AG10803 (cell line): Measurements from ENCODE around the gene FBLN2.

Experiments
- DNase-seq: peaks from one replicate; pipeline ENCODE4 v3.0.0; 2010; ENCODE audit warnings: low read depth
- H3K4me3 ChIP-seq: 2 replicates; pipeline ENCODE4 v1.5.1; 2011; ENCODE audit warnings: mild to moderate bottlenecking, low read length, control low read depth
- TF ChIP-seq, protein P1 (sequence below): conservative IDR thresholded peaks from 2 replicates; pipeline ENCODE4 v1.5.1; 2011; ENCODE audit warnings: mild to moderate bottlenecking, low read length, control low read depth, inconsistent platforms

The FBLN2 gene

DNA sequence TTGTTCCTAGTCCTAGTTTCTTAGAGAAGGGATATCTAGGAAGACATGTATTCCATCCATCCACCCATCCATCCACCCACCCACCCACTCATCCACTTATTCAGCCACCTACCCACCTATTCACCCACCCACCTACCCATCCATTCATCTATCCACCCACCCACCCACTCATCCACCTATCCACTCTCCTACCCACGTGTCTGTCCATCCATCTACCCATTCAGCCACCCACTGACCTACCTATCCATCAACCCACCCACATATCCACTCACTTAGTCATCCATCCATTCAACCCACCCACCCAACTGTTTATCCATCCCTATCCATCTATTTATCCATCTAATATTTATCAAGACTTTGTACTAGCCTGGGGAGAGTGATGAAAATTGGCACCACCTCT is 120.5 kb downstream of the FBLN2 start:
- no peak overlapping the region for H3K4me3 ChIP-seq
- TF ChIP-seq, protein P1, sequence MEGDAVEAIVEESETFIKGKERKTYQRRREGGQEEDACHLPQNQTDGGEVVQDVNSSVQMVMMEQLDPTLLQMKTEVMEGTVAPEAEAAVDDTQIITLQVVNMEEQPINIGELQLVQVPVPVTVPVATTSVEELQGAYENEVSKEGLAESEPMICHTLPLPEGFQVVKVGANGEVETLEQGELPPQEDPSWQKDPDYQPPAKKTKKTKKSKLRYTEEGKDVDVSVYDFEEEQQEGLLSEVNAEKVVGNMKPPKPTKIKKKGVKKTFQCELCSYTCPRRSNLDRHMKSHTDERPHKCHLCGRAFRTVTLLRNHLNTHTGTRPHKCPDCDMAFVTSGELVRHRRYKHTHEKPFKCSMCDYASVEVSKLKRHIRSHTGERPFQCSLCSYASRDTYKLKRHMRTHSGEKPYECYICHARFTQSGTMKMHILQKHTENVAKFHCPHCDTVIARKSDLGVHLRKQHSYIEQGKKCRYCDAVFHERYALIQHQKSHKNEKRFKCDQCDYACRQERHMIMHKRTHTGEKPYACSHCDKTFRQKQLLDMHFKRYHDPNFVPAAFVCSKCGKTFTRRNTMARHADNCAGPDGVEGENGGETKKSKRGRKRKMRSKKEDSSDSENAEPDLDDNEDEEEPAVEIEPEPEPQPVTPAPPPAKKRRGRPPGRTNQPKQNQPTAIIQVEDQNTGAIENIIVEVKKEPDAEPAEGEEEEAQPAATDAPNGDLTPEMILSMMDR: no peak
- no peak for DNase-seq

DNA sequence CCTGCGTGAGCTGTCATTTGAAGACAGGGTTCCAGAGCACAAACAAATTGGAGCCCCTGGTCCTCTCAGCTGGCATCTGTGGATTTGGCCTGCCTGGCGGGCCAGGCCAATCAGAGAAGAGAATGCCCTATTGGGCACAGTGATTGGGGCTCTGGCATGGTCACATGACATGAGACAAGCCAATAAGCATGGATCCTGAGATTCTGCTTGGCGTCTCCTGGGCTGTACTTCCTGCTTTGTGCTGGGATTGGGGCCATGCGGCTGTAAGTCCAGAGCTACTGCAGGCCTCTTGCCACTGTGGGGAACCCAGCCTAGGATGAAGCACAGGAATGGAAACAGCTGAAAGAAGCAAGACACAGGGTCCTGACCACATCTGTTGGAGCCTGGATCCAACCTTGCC is 121.4 kb downstream of the FBLN2 start:
- TF ChIP-seq, protein P1: no peak
- H3K4me3 ChIP-seq: no peak overlapping the region
- DNase-seq: no peak

DNA sequence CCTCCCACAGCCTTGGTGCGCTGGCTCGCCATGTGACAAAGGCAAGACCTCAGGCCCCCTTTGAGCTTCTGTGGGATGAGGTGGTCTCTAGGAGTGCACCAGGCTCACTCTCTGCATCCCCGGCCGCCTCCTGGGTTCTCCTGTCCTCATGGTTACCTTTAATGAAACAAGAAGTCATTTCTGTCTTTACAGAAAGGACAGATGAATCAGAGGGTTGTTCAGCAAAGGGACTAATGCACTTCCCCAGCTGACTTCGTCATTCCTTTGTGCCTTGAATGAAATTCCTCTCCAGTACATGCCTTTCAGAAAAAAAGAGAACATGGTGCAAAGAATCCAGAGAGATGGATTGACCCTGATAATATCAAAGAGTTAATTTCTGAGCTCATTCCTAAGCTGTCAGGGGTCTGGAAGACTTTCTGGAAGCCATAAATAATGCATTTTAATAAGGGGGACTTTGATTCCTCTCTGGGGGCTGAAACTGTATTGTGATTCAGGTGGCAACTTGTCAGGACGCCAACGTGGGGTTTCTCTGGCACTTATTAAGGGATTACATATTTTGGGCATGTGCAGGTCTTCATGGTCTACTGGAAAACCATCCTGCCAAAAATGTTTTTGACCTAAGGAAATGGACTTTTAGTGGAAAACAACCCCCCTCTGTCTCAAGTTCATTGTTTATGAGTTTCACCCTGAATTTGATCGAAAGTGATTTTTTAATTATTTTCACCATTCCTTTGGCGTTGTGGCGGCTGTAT is 122.7 kb downstream of the FBLN2 start:
- TF ChIP-seq, protein P1: no peak
- DNase-seq: no peak
- no peak overlapping the region for H3K4me3 ChIP-seq

DNA sequence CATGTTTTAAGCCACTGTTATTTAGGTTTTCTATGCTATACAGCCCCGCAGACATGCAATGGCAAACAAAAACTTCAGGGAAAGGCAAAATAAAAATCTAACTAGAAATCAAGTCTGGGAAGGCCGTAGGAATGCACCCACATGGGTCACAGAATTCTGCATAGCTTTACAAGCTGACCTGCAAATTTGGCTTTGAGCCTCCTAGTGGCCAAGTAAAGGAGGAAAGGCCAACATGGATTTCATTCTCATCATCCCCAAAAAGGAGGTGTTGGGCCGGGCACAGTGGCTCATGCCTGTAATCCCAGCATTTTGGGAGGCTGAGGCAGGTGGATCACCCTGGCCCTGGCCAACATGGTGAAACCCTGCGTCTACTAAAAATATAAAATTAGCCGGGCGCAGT is 124.3 kb downstream of the FBLN2 start:
- no peak overlapping the region for H3K4me3 ChIP-seq
- DNase-seq: no peak
- TF ChIP-seq, protein P1: peak; percentile 42

DNA sequence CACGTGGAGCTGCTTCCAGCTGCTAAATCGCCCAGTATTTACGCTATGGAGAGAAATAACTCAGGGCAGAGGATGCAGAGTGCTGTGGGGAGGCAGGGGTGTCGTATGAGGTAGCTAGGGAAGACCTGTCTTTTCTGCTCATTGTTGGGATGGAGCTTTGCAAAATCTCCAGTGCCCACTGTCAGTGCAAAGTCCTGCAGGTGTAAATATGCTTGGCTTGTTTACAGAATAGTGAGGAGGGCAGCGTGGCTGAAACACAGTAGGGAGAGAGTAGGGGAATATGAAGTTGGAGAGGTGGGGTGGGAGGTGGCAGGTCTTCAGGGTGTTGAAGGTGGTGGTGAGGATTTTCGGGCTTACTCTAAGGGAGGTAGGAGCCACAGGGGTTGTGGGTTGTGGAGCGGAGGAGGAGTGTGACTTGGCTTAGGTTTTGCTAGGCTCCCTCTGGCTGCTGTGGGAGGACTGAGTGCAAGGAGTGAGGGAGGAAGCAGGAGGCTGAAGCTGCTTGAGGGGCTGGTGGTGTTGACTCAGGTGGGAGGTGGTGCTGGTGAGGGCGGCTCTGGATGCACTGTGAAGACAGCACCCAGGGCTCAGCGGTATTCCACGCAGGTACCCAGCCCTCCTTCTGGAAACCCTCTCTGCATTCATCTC is 125.7 kb downstream of the FBLN2 start:
- no peak for DNase-seq
- no peak overlapping the region for H3K4me3 ChIP-seq
- TF ChIP-seq, protein P1: no peak

DNA sequence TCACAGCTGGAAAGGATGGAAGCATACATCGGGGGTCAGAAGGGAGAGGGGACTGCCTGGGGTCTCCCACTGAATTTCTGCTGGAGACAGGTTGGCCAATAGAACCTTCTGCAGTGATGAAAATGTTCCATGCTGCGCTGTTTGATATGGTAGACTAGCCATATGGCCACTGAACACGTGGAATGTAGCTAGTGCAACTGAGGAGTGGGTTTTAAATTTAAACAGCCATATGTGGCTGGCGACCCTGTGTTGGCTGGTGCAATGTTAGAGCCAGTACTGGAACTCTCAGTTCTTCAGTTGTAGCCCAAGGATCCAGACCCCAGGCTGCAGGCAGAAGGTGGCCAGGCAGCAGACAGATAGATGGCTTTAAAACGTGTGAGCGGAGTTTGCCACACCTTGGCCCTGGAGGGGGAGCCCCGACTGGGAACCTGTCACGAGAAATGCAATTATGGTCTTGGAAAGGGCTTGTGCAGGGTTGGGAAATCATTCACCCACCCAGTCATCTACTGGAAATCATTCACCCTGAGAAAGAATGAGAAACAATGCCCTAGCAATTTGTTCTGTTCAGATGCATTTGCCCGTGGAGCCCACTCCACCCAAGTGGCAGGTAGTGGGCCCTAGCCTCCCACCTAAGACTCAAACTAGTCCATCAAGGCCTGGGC is 127.6 kb downstream of the FBLN2 start:
- TF ChIP-seq, protein P1: no peak
- no peak for DNase-seq
- H3K4me3 ChIP-seq: no peak overlapping the region
